ENCODE data around the gene MTCL1.

MTCL1 gene

DNA sequence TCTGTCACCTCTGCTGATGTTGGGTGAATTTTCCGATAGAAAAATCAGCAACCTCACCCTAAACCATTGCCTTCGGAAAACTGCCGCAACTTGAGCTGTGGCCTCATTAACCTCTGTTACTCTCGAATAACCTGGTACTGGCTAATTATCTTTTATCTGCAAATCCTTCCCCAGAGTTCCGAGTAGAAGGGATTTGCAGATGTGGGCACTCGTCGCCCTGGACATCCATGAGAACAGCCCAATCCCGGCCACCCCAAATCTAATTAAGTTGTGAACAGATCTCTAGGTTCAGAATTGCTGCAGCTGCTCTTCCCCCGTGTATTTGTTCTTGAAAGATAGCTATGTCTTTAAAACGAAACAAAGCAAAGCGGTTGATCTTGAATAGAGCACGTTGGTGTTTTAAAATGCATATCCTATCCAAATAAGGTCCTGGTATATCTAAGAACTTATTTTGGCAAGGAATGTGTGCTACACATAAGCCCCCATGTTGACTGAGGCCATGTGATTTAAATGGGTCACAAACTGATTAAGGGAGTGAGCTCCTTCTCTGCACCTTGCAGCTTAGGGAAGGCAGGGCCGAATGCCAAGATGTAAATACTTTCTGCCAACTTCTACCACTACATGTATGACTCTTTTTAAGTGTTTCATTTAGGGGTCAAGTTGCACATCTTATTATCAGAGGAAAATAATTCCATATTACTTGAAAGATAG is 88.2 kb downstream of the MTCL1 start:
- H3K4me3 ChIP-seq, result peak overlapping the region; percentile 92
- no peak for TF ChIP-seq Cebpa-rat (IDR thresholded peaks at IDR 0.05)
- peaks cover 81% of the 10 kb centered on the region for H3K36me3 ChIP-seq
- H3K9ac ChIP-seq, result peak overlapping the region; percentile 99
- H3K27me3 ChIP-seq, result no peaks in the 10 kb centered on the region
- peaks cover 99% of the 10 kb centered on the region for H4K20me1 ChIP-seq
- peaks cover 100% of the 10 kb centered on the region for H3K4me1 ChIP-seq
- no peaks in the 10 kb centered on the region for H3K9me3 ChIP-seq
- peak overlapping the region; percentile 99 for H3K27ac ChIP-seq
- H3K4me2 ChIP-seq, result peak overlapping the region; percentile 96

DNA sequence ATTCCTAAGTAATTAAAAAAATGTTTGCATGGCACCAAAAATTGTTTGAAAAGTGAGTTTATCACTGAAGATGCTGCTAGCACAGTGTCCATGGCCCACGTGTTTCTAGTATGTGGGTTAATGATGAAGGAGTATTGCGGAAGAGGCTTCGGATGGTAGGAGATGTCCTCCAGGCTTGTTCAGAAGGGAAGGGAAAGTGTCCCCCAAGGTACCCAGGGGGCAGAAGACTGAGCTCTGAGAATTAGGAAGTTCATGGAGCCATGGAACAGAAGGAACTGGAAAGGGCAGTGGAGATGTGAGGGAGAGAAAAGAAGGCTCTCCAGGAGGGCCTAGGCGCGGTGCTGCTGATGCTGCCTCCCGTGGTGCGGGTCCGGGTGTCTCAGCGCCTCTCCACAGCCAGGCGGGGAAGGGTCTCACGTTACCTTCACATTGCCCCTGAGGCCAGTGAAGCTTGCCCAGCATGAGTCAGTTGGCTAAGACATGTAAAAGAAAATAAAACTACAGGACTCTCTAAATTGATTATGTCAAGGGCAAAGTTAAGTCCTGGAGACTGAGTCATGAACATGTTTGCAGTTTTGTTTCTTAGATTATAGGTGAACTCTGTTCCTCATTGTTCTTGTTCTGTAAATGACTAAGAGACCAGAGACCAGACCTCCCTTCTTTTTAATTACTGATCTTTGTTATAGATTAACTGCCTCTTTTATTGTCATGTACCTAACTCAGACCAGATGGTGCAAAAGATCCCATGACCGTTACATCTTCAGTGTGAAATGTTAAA is 89.0 kb downstream of the MTCL1 start:
- H3K4me2 ChIP-seq, result peak overlapping the region; percentile 96
- TF ChIP-seq Cebpa-rat (IDR thresholded peaks at IDR 0.05), result no peak
- peaks cover 99% of the 10 kb centered on the region for H4K20me1 ChIP-seq
- no peaks in the 10 kb centered on the region for H3K27me3 ChIP-seq
- peak overlapping the region; percentile 92 for H3K4me3 ChIP-seq
- peaks cover 100% of the 10 kb centered on the region for H3K4me1 ChIP-seq
- no peaks in the 10 kb centered on the region for H3K9me3 ChIP-seq
- H3K27ac ChIP-seq, result peak overlapping the region; percentile 99
- H3K36me3 ChIP-seq, result peaks cover 81% of the 10 kb centered on the region
- peak overlapping the region; percentile 99 for H3K9ac ChIP-seq

DNA sequence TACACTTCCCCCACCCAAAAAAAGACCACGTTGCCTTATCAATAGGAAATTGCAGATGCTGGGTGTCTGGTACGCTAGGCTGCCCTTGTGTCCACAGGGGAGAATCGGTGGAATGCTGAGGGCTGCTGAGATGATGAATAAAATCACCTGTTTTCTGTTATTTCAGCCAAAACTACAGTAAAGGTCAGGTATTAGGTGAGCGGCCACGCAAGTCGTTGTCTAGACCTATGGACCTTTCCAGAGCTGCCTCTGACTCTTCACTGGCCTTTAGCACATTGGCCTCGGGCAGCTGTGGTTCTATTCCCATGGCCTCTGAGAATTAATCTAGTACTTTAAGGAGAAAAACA is 89.6 kb downstream of the MTCL1 start:
- H3K4me1 ChIP-seq, result peaks cover 100% of the 10 kb centered on the region

DNA sequence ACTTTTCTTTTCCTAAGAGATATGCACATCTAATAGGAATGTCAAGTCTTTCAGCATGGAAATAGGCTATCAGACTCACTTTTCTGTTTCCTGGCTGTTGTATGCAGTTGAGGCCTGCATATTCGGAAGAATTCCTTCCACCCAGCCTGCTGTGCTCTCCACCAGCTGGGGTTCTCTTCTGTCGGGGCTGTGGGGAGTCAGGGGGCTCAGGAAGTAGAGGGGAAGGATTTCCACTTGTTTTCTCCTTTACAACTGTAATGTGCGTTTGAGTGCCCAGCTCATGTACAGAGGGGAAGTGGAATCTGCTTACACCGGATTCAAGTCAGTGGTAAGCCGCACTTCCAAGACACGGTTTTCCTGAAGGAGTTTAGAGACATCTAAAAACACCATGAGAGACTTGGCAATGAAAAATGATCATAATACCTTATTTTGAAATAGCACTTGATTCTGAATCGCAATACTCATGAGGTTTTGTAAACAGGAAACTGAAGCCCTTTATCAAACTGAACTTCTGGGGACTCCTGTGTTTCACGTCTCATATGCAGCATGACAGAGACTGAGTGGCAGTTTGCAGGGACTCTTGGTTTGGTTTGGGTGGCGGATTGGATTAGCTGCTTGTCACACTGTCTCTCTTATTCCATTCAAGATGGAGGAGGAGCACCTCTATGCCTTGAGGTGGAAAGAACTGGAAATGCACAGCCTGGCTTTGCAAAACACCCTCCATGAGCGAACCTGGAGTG is 90.4 kb downstream of the MTCL1 start:
- Histone ChIP-seq H3K4me1 (peaks cover 100% of the 10 kb centered on the region), H3K4me3 (peak overlapping the region; percentile 92)

More for the DNA sequence above, 89.6 kb downstream of the MTCL1 start:
- Histone ChIP-seq H3K4me3 (peak overlapping the region; percentile 92), H3K4me2 (peak overlapping the region; percentile 96), H3K27me3 (no peaks in the 10 kb centered on the region), H4K20me1 (peaks cover 99% of the 10 kb centered on the region), H3K9ac (peak overlapping the region; percentile 99), H3K9me3 (no peaks in the 10 kb centered on the region), H3K27ac (peak overlapping the region; percentile 99), H3K36me3 (peaks cover 81% of the 10 kb centered on the region)
- no peak for TF ChIP-seq Cebpa-rat (IDR thresholded peaks at IDR 0.05)

GRCh38 chr18:8797206-8797605 is 91.8 kb downstream of the MTCL1 start:
- H4K20me1 ChIP-seq, result peaks cover 99% of the 10 kb centered on the region
- H3K4me2 ChIP-seq, result peak overlapping the region; percentile 96
- peak overlapping the region; percentile 92 for H3K4me3 ChIP-seq
- no peaks in the 10 kb centered on the region for H3K27me3 ChIP-seq
- peaks cover 81% of the 10 kb centered on the region for H3K36me3 ChIP-seq
- peak overlapping the region; percentile 99 for H3K9ac ChIP-seq
- H3K9me3 ChIP-seq, result no peaks in the 10 kb centered on the region
- peak overlapping the region; percentile 99 for H3K27ac ChIP-seq
- TF ChIP-seq Cebpa-rat (IDR thresholded peaks at IDR 0.05), result no peak
- peaks cover 100% of the 10 kb centered on the region for H3K4me1 ChIP-seq

More for the DNA sequence above, 90.4 kb downstream of the MTCL1 start:
- H3K4me2 ChIP-seq, result peak overlapping the region; percentile 96
- peaks cover 99% of the 10 kb centered on the region for H4K20me1 ChIP-seq
- H3K9me3 ChIP-seq, result no peaks in the 10 kb centered on the region
- peak overlapping the region; percentile 99 for H3K9ac ChIP-seq
- no peaks in the 10 kb centered on the region for H3K27me3 ChIP-seq
- H3K27ac ChIP-seq, result peak overlapping the region; percentile 99
- TF ChIP-seq Cebpa-rat (IDR thresholded peaks at IDR 0.05), result no peak
- H3K36me3 ChIP-seq, result peaks cover 81% of the 10 kb centered on the region

DNA sequence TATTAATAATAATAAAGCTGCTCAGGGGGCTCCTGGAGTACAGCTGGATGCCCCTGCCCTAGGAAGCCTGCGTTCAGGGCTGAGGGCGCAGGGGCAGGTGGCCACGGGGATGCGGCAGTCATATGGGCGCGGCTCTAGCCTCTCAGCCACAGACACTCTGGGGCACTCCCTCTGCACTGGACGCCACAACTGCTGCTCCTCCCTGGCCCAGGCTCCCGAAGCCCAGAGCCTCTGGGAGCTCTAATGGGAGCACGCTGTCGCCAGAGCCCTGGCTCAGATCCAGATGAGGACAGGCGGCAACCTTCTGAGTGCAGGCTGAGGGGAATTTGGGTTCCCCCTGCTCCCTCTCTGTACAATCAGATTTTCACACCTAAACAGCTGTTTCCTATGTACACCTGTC is 93.6 kb downstream of the MTCL1 start:
- Histone ChIP-seq H3K9ac (peak overlapping the region; percentile 99; the same call in 1 of the 2 replicates), H3K4me1 (peaks cover 98% of the 10 kb centered on the region)

DNA sequence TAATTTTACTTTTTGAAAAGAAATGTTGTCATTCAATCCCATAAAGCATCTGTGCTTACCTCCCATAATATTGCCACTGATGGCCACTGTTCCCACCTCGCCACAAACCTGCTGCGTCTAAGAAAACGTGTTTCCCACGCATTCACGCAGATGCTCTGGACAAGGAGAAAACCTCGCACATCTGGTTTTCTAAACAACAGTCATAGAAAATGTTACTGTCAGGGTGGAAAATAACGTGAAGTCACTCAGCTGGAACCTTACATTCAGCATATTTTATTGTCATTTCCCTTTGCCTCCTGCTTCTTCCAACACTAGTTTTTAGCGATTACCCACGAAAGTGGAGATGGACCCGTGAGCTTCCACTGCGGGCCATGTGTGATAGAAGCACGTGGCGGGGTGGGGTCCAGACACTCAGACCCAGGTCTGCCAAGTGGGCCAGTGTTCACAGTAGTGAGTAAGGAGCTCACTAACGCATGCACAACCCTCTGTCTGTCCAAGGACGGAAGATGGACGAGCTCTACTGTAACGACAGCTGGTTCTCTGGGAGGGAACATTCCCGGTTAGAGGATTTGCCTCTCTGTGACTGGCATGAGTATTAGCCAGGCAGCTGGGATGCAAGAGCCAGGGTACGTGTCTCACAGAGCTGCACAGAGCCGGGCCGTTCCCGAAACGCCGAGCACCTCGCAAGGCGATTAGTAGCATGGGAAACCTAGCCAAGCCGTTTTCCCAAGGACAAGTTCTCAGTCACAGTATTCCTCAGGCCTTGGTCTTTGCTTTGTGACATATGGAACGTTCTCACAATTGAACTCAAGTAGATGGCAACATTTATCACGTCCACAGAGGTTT is 94.5 kb downstream of the MTCL1 start:
- peak overlapping the region; percentile 99; the same call in 1 of the 2 replicates for H3K9ac ChIP-seq

More for the DNA sequence above, 93.6 kb downstream of the MTCL1 start:
- Histone ChIP-seq H3K4me2 (peak overlapping the region; percentile 96), H3K4me3 (peak overlapping the region; percentile 92), H3K9me3 (no peaks in the 10 kb centered on the region), H4K20me1 (peaks cover 100% of the 10 kb centered on the region), H3K36me3 (peaks cover 84% of the 10 kb centered on the region), H3K27ac (peak overlapping the region; percentile 99), H3K27me3 (no peaks in the 10 kb centered on the region)
- no peak for TF ChIP-seq Cebpa-rat (IDR thresholded peaks at IDR 0.05)

DNA sequence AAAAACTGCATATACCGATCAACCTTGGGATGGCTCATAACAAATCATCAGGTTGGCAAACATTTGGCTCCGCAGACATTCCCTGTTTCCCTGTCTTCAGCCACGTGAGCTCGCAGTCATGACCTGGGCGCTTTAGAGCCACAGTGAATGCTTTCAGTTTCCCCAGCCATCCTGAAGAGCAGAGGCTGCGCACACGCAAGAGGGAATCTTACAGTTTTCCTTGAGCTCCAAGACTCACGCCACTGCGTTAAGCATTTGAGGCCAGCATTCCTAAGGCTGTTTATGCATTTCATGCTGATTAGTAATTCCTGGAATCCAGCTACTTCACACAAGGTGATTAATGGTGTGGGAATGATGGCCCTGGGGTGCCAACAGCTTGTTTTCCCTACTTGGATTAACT is 95.1 kb downstream of the MTCL1 start:
- peak overlapping the region; percentile 92 for H3K4me3 ChIP-seq
- no peaks in the 10 kb centered on the region for H3K27me3 ChIP-seq
- peak overlapping the region; percentile 96 for H3K4me2 ChIP-seq
- peaks cover 100% of the 10 kb centered on the region for H4K20me1 ChIP-seq
- no peak for TF ChIP-seq Cebpa-rat (IDR thresholded peaks at IDR 0.05)
- peak overlapping the region; percentile 99; the same call in 1 of the 2 replicates for H3K27ac ChIP-seq
- peaks cover 98% of the 10 kb centered on the region for H3K36me3 ChIP-seq
- H3K4me1 ChIP-seq, result peaks cover 97% of the 10 kb centered on the region
- no peaks in the 10 kb centered on the region for H3K9me3 ChIP-seq
- H3K9ac ChIP-seq, result peak overlapping the region; percentile 99; the same call in 1 of the 2 replicates

More for the DNA sequence above, 94.5 kb downstream of the MTCL1 start:
- Histone ChIP-seq H4K20me1 (peaks cover 100% of the 10 kb centered on the region), H3K9me3 (no peaks in the 10 kb centered on the region), H3K4me1 (peaks cover 97% of the 10 kb centered on the region), H3K4me3 (peak overlapping the region; percentile 92), H3K27ac (peak overlapping the region; percentile 99), H3K4me2 (peak overlapping the region; percentile 96), H3K27me3 (no peaks in the 10 kb centered on the region), H3K36me3 (peaks cover 92% of the 10 kb centered on the region)
- no peak for TF ChIP-seq Cebpa-rat (IDR thresholded peaks at IDR 0.05)

- Histone ChIP-seq H3K4me1 (peaks cover 97% of the 10 kb centered on the region), H3K4me3 (peak overlapping the region; percentile 92), H3K36me3 (peaks cover 98% of the 10 kb centered on the region), H3K9ac (peak overlapping the region; percentile 99; the same call in 1 of the 2 replicates), H4K20me1 (peaks cover 100% of the 10 kb centered on the region), H3K9me3 (no peaks in the 10 kb centered on the region), H3K27me3 (no peaks in the 10 kb centered on the region), H3K4me2 (peak overlapping the region; percentile 96), H3K27ac (peak overlapping the region; percentile 99; the same call in 1 of the 2 replicates)
- TF ChIP-seq Cebpa-rat (IDR thresholded peaks at IDR 0.05), result no peak
Measured at GRCh38 chr18:8800876-8801262, 95.5 kb downstream of the MTCL1 start.
